Trophoblast cell (in vitro differentiated cells and primary cell): ENCODE results near the gene SLC31A2.

ENCODE experiments used
- DNase-seq, 2 donors: peaks; one replicate each; pipeline ENCODE4 v3.0.0-alpha.2; 2016
- H2AFZ ChIP-seq: 2 replicates; pipeline ENCODE4 v1.6.1; 2013; ENCODE audit warnings: low read length, moderate library complexity, mild to moderate bottlenecking; ENCODE audit not compliant: insufficient read depth, poor library complexity
- H2AK5ac ChIP-seq: 2 replicates; pipeline ENCODE4 v1.6.1; 2013; ENCODE audit warnings: mild to moderate bottlenecking, low read length
- H2BK120ac ChIP-seq: 2 replicates; pipeline ENCODE4 v1.6.1; 2013; ENCODE audit warnings: low read length, mild to moderate bottlenecking, moderate library complexity; ENCODE audit not compliant: insufficient read depth, poor library complexity
- H2BK12ac ChIP-seq: 2 replicates; pipeline ENCODE4 v1.6.1; 2013; ENCODE audit warnings: mild to moderate bottlenecking, low read length, moderate library complexity
- H2BK5ac ChIP-seq: 2 replicates; pipeline ENCODE4 v1.6.1; 2013; ENCODE audit warnings: low read length, low read depth, moderate library complexity, mild to moderate bottlenecking; ENCODE audit not compliant: poor library complexity
- H3K14ac ChIP-seq: 2 replicates; pipeline ENCODE4 v1.6.1; 2013; ENCODE audit warnings: mild to moderate bottlenecking, low read length
- H3K18ac ChIP-seq: 2 replicates; pipeline ENCODE4 v1.6.1; 2013; ENCODE audit warnings: mild to moderate bottlenecking, low read length
- H3K23ac ChIP-seq: 2 replicates; pipeline ENCODE4 v1.6.1; 2013; ENCODE audit warnings: low read length
- H3K27ac ChIP-seq: 2 replicates; pipeline ENCODE4 v1.5.1; 2013; ENCODE audit warnings: low read depth, mild to moderate bottlenecking, inconsistent platforms, low read length, moderate library complexity
- H3K27me3 ChIP-seq: 2 replicates; pipeline ENCODE4 v1.6.1; 2013; ENCODE audit warnings: inconsistent platforms, mild to moderate bottlenecking, low read length, moderate library complexity; ENCODE audit not compliant: insufficient read depth
- H3K36me3 ChIP-seq, 2 experiments: 1 replicate in 1 of 2; 2 replicates in 1 of 2; pipeline ENCODE4 v1.6.1; 2013; ENCODE audit warnings: low read length in 2 of 2, mild to moderate bottlenecking in 2 of 2, moderate library complexity in 1 of 2; ENCODE audit not compliant: insufficient read depth in 2 of 2, control insufficient read depth in 1 of 2
- H3K4ac ChIP-seq: 2 replicates; pipeline ENCODE4 v1.6.1; 2013; ENCODE audit warnings: low read depth, mild to moderate bottlenecking, low read length, moderate library complexity
- H3K4me1 ChIP-seq, 2 experiments: 1 replicate in 1 of 2; 2 replicates in 1 of 2; pipeline ENCODE4 v1.6.1; 2013; ENCODE audit warnings: low read length in 2 of 2, mild to moderate bottlenecking in 2 of 2, moderate library complexity in 1 of 2; ENCODE audit not compliant: insufficient read depth in 2 of 2, control insufficient read depth in 1 of 2
- H3K4me2 ChIP-seq: 2 replicates; pipeline ENCODE4 v1.6.1; 2013; ENCODE audit warnings: inconsistent platforms, mild to moderate bottlenecking, low read length, moderate library complexity
- H3K4me3 ChIP-seq: 2 replicates; pipeline ENCODE4 v1.5.1; 2013; ENCODE audit warnings: mild to moderate bottlenecking, low read depth, low read length, inconsistent platforms
- H3K79me1 ChIP-seq: one replicate; pipeline ENCODE4 v1.6.1; 2013; ENCODE audit warnings: low read length
- H3K79me2 ChIP-seq: 2 replicates; pipeline ENCODE4 v1.6.1; 2013; ENCODE audit warnings: low read length, mild to moderate bottlenecking; ENCODE audit not compliant: control insufficient read depth, insufficient read depth, poor library complexity
- H3K9ac ChIP-seq: 2 replicates; pipeline ENCODE4 v1.6.1; 2013; ENCODE audit warnings: mild to moderate bottlenecking, low read length
- H3K9me3 ChIP-seq: 2 replicates; pipeline ENCODE4 v1.6.1; 2013; ENCODE audit warnings: low read depth, mild to moderate bottlenecking, control low read depth, inconsistent platforms, low read length; ENCODE audit not compliant: insufficient read depth
- H4K12ac ChIP-seq: 2 replicates; pipeline ENCODE4 v1.6.1; 2013; ENCODE audit warnings: low read depth, mild to moderate bottlenecking, low read length, moderate library complexity
- H4K8ac ChIP-seq: 2 replicates; pipeline ENCODE4 v1.6.1; 2013; ENCODE audit warnings: low read depth, mild to moderate bottlenecking, low read length, moderate library complexity
- H4K91ac ChIP-seq: one replicate; pipeline ENCODE4 v1.6.1; 2013; ENCODE audit warnings: low read depth, mild to moderate bottlenecking, low read length, moderate library complexity
- WGBS: extraction: QIAGEN DNeasy Blood & Tissue Kit; methylation state at CpG from one replicate; pipeline ENCODE4 v1.1.7; 2013; ENCODE audit warnings: missing lambda C conversion rate; ENCODE audit not compliant: insufficient read length, insufficient coverage; ENCODE audit errors: extremely low coverage; 5-methylcytosine and 5-hydroxymethylcytosine counted together

SLC31A2 gene

GRCh38 chr9:113173341-113173740, 22.5 kb downstream of the SLC31A2 start:
- H3K4me2 ChIP-seq = no peak overlapping the region
- H2BK5ac ChIP-seq = no peak overlapping the region
- H3K23ac ChIP-seq = no peak overlapping the region
- no peak overlapping the region for H2AK5ac ChIP-seq
- no peak overlapping the region for H2AFZ ChIP-seq
- no peak overlapping the region for H4K12ac ChIP-seq
- no CpG with 5 or more reads among the region's 3 CpGs for WGBS
- H2BK120ac ChIP-seq = no peak overlapping the region
- no peak overlapping the region for H4K8ac ChIP-seq
- no peak overlapping the region for H3K18ac ChIP-seq
- H3K4ac ChIP-seq = no peak overlapping the region
- no peaks in the 10 kb centered on the region for H3K79me2 ChIP-seq
- H3K9me3 ChIP-seq = peaks cover 3% of the 10 kb centered on the region
- no peaks in the 10 kb centered on the region for H3K27me3 ChIP-seq
- H3K36me3 ChIP-seq = peaks cover 34 to 56% of the 10 kb centered on the region in 2 experiments
- H3K79me1 ChIP-seq = no peaks in the 10 kb centered on the region
- H4K91ac ChIP-seq = no peak overlapping the region
- H3K9ac ChIP-seq = peak overlapping the region; percentile 38
- no peak for DNase-seq
- H3K27ac ChIP-seq = no peak overlapping the region
- H2BK12ac ChIP-seq = no peak overlapping the region
- no peak overlapping the region for H3K4me3 ChIP-seq
- no peaks in the 10 kb centered on the region for H3K4me1 ChIP-seq
- no peak overlapping the region for H3K14ac ChIP-seq

- no CpG with 5 or more reads among the region's 6 CpGs for WGBS
- H4K12ac ChIP-seq = no peak overlapping the region
These were observed 26.0 kb downstream of the SLC31A2 start for GRCh38 chr9:113176803-113177202.

GRCh38 chr9:113177251-113177650, 26.4 kb downstream of the SLC31A2 start:
- Histone ChIP-seq H4K8ac (no peak overlapping the region), H3K9me3 (peaks cover 1% of the 10 kb centered on the region), H3K4ac (no peak overlapping the region), H2BK120ac (no peak overlapping the region), H3K18ac (no peak overlapping the region), H2BK5ac (no peak overlapping the region), H3K27me3 (no peaks in the 10 kb centered on the region), H3K4me1 (no peaks in the 10 kb centered on the region), H3K79me2 (no peaks in the 10 kb centered on the region), H3K9ac (no peak overlapping the region), H3K14ac (no peak overlapping the region), H3K36me3 (peaks cover 15 to 41% of the 10 kb centered on the region in 2 experiments), H3K4me2 (no peak overlapping the region), H4K12ac (no peak overlapping the region), H2AFZ (no peak overlapping the region), H3K4me3 (no peak overlapping the region), H2BK12ac (no peak overlapping the region), H3K79me1 (no peaks in the 10 kb centered on the region), H3K23ac (no peak overlapping the region), H4K91ac (no peak overlapping the region), H3K27ac (no peak overlapping the region), H2AK5ac (no peak overlapping the region)
- no peak for DNase-seq
- WGBS = no CpG with 5 or more reads among the region's 2 CpGs

More at GRCh38 chr9:113176803-113177202, 26.0 kb downstream of the SLC31A2 start:
- H3K79me1 ChIP-seq = no peaks in the 10 kb centered on the region
- H2AK5ac ChIP-seq = no peak overlapping the region
- no peak overlapping the region for H2BK12ac ChIP-seq
- H3K4me2 ChIP-seq = no peak overlapping the region
- no peak overlapping the region for H2BK5ac ChIP-seq
- no peak overlapping the region for H3K18ac ChIP-seq
- peaks cover 15 to 38% of the 10 kb centered on the region in 2 experiments for H3K36me3 ChIP-seq
- no peak overlapping the region for H3K14ac ChIP-seq
- no peak overlapping the region for H3K9ac ChIP-seq
- H3K27ac ChIP-seq = no peak overlapping the region
- no peaks in the 10 kb centered on the region for H3K4me1 ChIP-seq
- H3K23ac ChIP-seq = no peak overlapping the region
- no peak for DNase-seq
- H2AFZ ChIP-seq = no peak overlapping the region
- no peak overlapping the region for H4K8ac ChIP-seq
- no peak overlapping the region for H4K91ac ChIP-seq
- H3K9me3 ChIP-seq = peaks cover 1% of the 10 kb centered on the region
- no peaks in the 10 kb centered on the region for H3K27me3 ChIP-seq
- H3K79me2 ChIP-seq = no peaks in the 10 kb centered on the region
- H2BK120ac ChIP-seq = no peak overlapping the region
- H3K4ac ChIP-seq = no peak overlapping the region
- H3K4me3 ChIP-seq = no peak overlapping the region

GRCh38 chr9:113178087-113178486, 27.3 kb downstream of the SLC31A2 start:
- no peak overlapping the region for H2BK12ac ChIP-seq
- H3K4ac ChIP-seq = no peak overlapping the region
- H3K4me3 ChIP-seq = no peak overlapping the region
- no peaks in the 10 kb centered on the region for H3K79me1 ChIP-seq
- no peaks in the 10 kb centered on the region for H3K79me2 ChIP-seq
- WGBS = no CpG with 5 or more reads among the region's 1 CpG
- no peak overlapping the region for H3K27ac ChIP-seq
- H3K36me3 ChIP-seq = peaks cover 13 to 41% of the 10 kb centered on the region in 2 experiments
- H3K9ac ChIP-seq = no peak overlapping the region
- H3K23ac ChIP-seq = no peak overlapping the region
- no peak overlapping the region for H2BK5ac ChIP-seq
- no peak overlapping the region for H2AK5ac ChIP-seq
- no peaks in the 10 kb centered on the region for H3K4me1 ChIP-seq
- no peak overlapping the region for H3K4me2 ChIP-seq
- no peaks in the 10 kb centered on the region for H3K27me3 ChIP-seq
- H3K9me3 ChIP-seq = peaks cover 1% of the 10 kb centered on the region
- H3K14ac ChIP-seq = no peak overlapping the region
- no peak for DNase-seq
- H2AFZ ChIP-seq = no peak overlapping the region
- H3K18ac ChIP-seq = no peak overlapping the region
- no peak overlapping the region for H4K91ac ChIP-seq
- H4K12ac ChIP-seq = no peak overlapping the region
- no peak overlapping the region for H2BK120ac ChIP-seq
- H4K8ac ChIP-seq = no peak overlapping the region
